Endothelial cell of umbilical vein (primary cell): ENCODE measurements around the gene STT3B. TPM values are rescaled to one million over a fixed set of nuclear protein-coding genes. Genes with fewer than 3 reads are reported as not detected.

Experiments used
- BruUV-seq: library from RNA; stranded (reverse); fragments of 400-500 nt; replicated peaks from 2 replicates; lab custom pipeline; 2021; lab: Mats Ljungman, UMichigan
- CTCF ChIA-PET: fragments of 300-600, 350-600 bp; sonication (Branson Sonifier 250); formaldehyde crosslinking; loops from one replicate; lab custom pipeline; 2021; ENCODE audit warnings: antibody characterized with exemption, inconsistent platforms; lab: Charles Lee
- POLR2A ChIA-PET: fragments of 300-600, 350-600 bp; sonication (Branson Sonifier 250); formaldehyde crosslinking; loops from one replicate; lab custom pipeline; 2021; ENCODE audit warnings: antibody characterized with exemption, inconsistent platforms; lab: Charles Lee
- DNase-seq: peaks from one replicate; pipeline ENCODE4 v3.0.0-alpha.2; 2011; ENCODE audit warnings: low read depth, low spot score
- FAIRE-seq: peaks from 2 replicates; lab custom pipeline; 2011; peaks lifted over from hg19 to GRCh38; lab: Jason Lieb, UNC
- H2AFZ ChIP-seq: 2 replicates; pipeline ENCODE4 v1.6.0; 2012; ENCODE audit warnings: low read depth, low read length, control low read depth, inconsistent platforms
- H3K27ac ChIP-seq: 2 replicates; pipeline ENCODE4 v1.5.1; 2011; ENCODE audit warnings: low read depth, mild to moderate bottlenecking, control low read depth, low read length, moderate library complexity; ENCODE audit not compliant: insufficient read depth
- H3K27me3 ChIP-seq, 2 experiments: 2 replicates each; pipeline versions ENCODE4 v1.6.0 to v1.6.1; 2011; ENCODE audit warnings: low read length in 2 of 2, mixed read lengths in 1 of 2; ENCODE audit not compliant: control insufficient read depth in 2 of 2, insufficient read depth in 2 of 2
- H3K36me3 ChIP-seq, 2 experiments: 2 replicates in 1 of 2; 3 replicates in 1 of 2; pipeline ENCODE4 v1.5.1; 2011; ENCODE audit warnings: low read length in 2 of 2, mild to moderate bottlenecking in 1 of 2, moderate library complexity in 1 of 2; ENCODE audit not compliant: control insufficient read depth in 2 of 2, insufficient read depth in 2 of 2; ENCODE audit errors: extremely low read depth in 1 of 2
- H3K4me1 ChIP-seq: 3 replicates; pipeline ENCODE4 v1.5.1; 2011; ENCODE audit warnings: mild to moderate bottlenecking, low read length; ENCODE audit not compliant: control insufficient read depth, insufficient read depth; ENCODE audit errors: extremely low read depth
- H3K4me2 ChIP-seq: 2 replicates; pipeline ENCODE4 v1.6.1; 2011; ENCODE audit warnings: low read length, control low read depth, mixed read lengths; ENCODE audit not compliant: insufficient read depth
- H3K4me3 ChIP-seq, 3 experiments: fragments of 200-600 bp in 1 of 3; sonication (generic), shearing (Covaris generic) in 1 of 3; replicated peaks in 1 of 3; 2 replicates each; pipeline ENCODE4 v1.5.1; 2011 to 2016; ENCODE audit warnings: control low read depth in 3 of 3, low read length in 3 of 3, mild to moderate bottlenecking in 2 of 3, inconsistent platforms in 1 of 3, low read depth in 1 of 3, moderate library complexity in 1 of 3; ENCODE audit not compliant: insufficient read depth in 1 of 3
- H3K79me2 ChIP-seq: 2 replicates; pipeline ENCODE4 v1.6.0; 2012; ENCODE audit warnings: low read length, inconsistent platforms; ENCODE audit not compliant: control insufficient read depth, insufficient read depth
- H3K9ac ChIP-seq: replicated peaks from 2 replicates; pipeline ENCODE3; 2011; ENCODE audit warnings: low read length, control low read depth; ENCODE audit not compliant: insufficient read depth; ENCODE audit errors: extremely low read depth
- H3K9me1 ChIP-seq: replicated peaks from 3 replicates; pipeline ENCODE4 v1.6.0; 2011; ENCODE audit warnings: mild to moderate bottlenecking, low read length; ENCODE audit not compliant: control insufficient read depth, insufficient read depth; ENCODE audit errors: extremely low read depth
- H3K9me3 ChIP-seq: replicated peaks from 2 replicates; pipeline ENCODE4 v1.5.1; 2012; ENCODE audit warnings: low read length, inconsistent platforms; ENCODE audit not compliant: control insufficient read depth, insufficient read depth
- H4K20me1 ChIP-seq: replicated peaks from 2 replicates; pipeline ENCODE3; 2011; ENCODE audit warnings: mild to moderate bottlenecking, low read length; ENCODE audit not compliant: control insufficient read depth, insufficient read depth; ENCODE audit errors: extremely low read depth
- CTCF ChIP-seq, 2 donors: IDR thresholded peaks; 1 replicate in 1 of 2; 2 replicates in 1 of 2; pipeline ENCODE4 v1.5.1; 2011; ENCODE audit warnings: low read length in 2 of 2, mild to moderate bottlenecking in 2 of 2, moderate library complexity in 2 of 2, control low read depth in 1 of 2, inconsistent platforms in 1 of 2, low read depth in 1 of 2; ENCODE audit not compliant: insufficient read depth in 1 of 2; ENCODE audit errors: extremely low read depth in 1 of 2
- EZH2 ChIP-seq: IDR thresholded peaks from 2 replicates; pipeline ENCODE4 v1.6.1; 2012; ENCODE audit warnings: borderline replicate concordance, low read depth, mild to moderate bottlenecking, moderate library complexity, low read length, inconsistent platforms; ENCODE audit not compliant: severe bottlenecking
- FOS ChIP-seq: IDR thresholded peaks from 2 replicates; pipeline ENCODE4 v1.6.1; 2011; ENCODE audit warnings: mild to moderate bottlenecking, low read length, moderate library complexity, borderline replicate concordance; ENCODE audit not compliant: insufficient read depth
- GATA2 ChIP-seq: IDR thresholded peaks from 2 replicates; pipeline ENCODE4 v1.7.0; 2011; ENCODE audit warnings: low read depth, mild to moderate bottlenecking, moderate library complexity, mixed read lengths, low read length; ENCODE audit not compliant: insufficient read length, insufficient read depth
- JUN ChIP-seq: IDR thresholded peaks from 2 replicates; pipeline ENCODE4 v1.6.1; 2011; ENCODE audit warnings: borderline replicate concordance, low read depth; ENCODE audit not compliant: insufficient read length, insufficient read depth
- MAX ChIP-seq: IDR thresholded peaks from 2 replicates; pipeline ENCODE4 v1.6.1; 2011; ENCODE audit not compliant: insufficient read depth, insufficient read length
- MYC ChIP-seq: IDR thresholded peaks from one replicate; pipeline ENCODE4 v1.6.1; 2011; ENCODE audit warnings: mild to moderate bottlenecking, low read depth, low read length
- POLR2A ChIP-seq: IDR thresholded peaks from 2 replicates; pipeline ENCODE4 v1.6.1; 2012; ENCODE audit warnings: low read depth, mild to moderate bottlenecking, control low read depth, low read length
- POLR2AphosphoS5 ChIP-seq: IDR thresholded peaks from 2 replicates; pipeline ENCODE4 v1.6.1; 2012; ENCODE audit warnings: low read depth, mild to moderate bottlenecking, control low read depth, low read length, moderate library complexity; ENCODE audit not compliant: insufficient read depth
- dilution Hi-C: fragments of 300-500 bp; cut with MboI; formaldehyde crosslinking; loops from one replicate; pipeline ENCODE4 v1.15.0; 2019; ENCODE audit warnings: low sequenced_read_pairs; ENCODE audit not compliant: extremely low pct_ligation_motif_present
- intact Hi-C: fragments of 100-400 bp; cut with micrococcal nuclease; formaldehyde crosslinking; loops from one replicate; pipeline ENCODE4 v1.10.0; 2022
- polyA plus RNA-seq, 4 experiments: library from polyadenylated mRNA; depleted of rRNA in 3 of 4; stranded (reverse) in 3 of 4; unstranded in 1 of 4; fragments of >200 nt; gene quantifications; 2 replicates each; pipeline versions ENCODE4 v1.2.1 to v1.2.3, GENCODE V29; 2011 to 2012; ENCODE audit warnings: missing spikeins in 1 of 4
- total RNA-seq: library from RNA; stranded (reverse); gene quantifications from 2 replicates; pipeline ENCODE4 v1.2.3, GENCODE V29; 2021

The STT3B gene
- total and polyA plus RNA-seq, 2 donors (not counting 3 experiments of a cell fraction or from before 2014, with no cell fraction given), result 56.4 to 113 TPM

- Histone ChIP-seq H4K20me1 (no peaks in the 10 kb centered on the region), H3K4me2 (no peak overlapping the region), H3K79me2 (no peaks in the 10 kb centered on the region), H3K27ac (no peak overlapping the region), H3K4me3 (no peak overlapping the region), H3K9me3 (no peaks in the 10 kb centered on the region), H3K9me1 (no peaks in the 10 kb centered on the region), H2AFZ (no peak overlapping the region), H3K9ac (no peak overlapping the region), H3K4me1 (no peaks in the 10 kb centered on the region), H3K36me3 (peaks cover 8 to 11% of the 10 kb centered on the region in 2 experiments), H3K27me3 (no peaks in the 10 kb centered on the region)
- BruUV-seq, result no TSS peak
- ChIA-PET POLR2A (no interaction called here), CTCF (interaction anchor here (1.7 to 2.0 kb wide), 2 partner anchors 11 to 21 kb away, joined by 4 to 6 read pairs; no protein-coding TSS in a partner anchor)
- intact Hi-C loops, result no loop called here
- FAIRE-seq (no peak), DNase-seq (no peak)
- dilution Hi-C loops, result no loop called here
- TF ChIP-seq POLR2A (no peak), FOS (no peak), POLR2AphosphoS5 (no peak), MAX (no peak), GATA2 (no peak), EZH2 (no peak), MYC (no peak), JUN (no peak), CTCF (IDR thresholded peaks at IDR 0.05; ENCODE audit: extremely low read depth in 1 of 2, insufficient read depth in 1 of 2, low read depth in 1 of 2, low read length in 2 of 2) (no peak)
Observed at GRCh38 chr3:31624083-31624709, 91.5 kb downstream of the STT3B start.
